ENCODE measurements around the gene TTC16. TPM values are rescaled to one million over a fixed set of nuclear protein-coding genes. Genes with fewer than 3 reads are reported as not detected.

Gene TTC16
- total RNA-seq, 2 experiments from 2014 or later, result 4.7 to 5.0 TPM

- H3K36me3 Mint-ChIP-seq (ENCODE audit: low read depth), result no peaks in the 10 kb centered on the region
- DNase-seq, result no peak
- ChIA-PET POLR2A (interaction anchor here (0.6 kb wide), 1 partner anchor 20 kb away, joined by 3 read pairs; no protein-coding TSS in a partner anchor), CTCF (interaction anchor here (0.6 kb wide), 1 partner anchor 134 kb away, joined by 3 read pairs; no protein-coding TSS in a partner anchor)
- no peaks in the 10 kb centered on the region for H3K9me3 Mint-ChIP-seq (ENCODE audit: insufficient read depth)
- ATAC-seq, result no peak
- H3K4me3 Mint-ChIP-seq, result no peak overlapping the region
- H3K27ac Mint-ChIP-seq, result no peak overlapping the region
- H3K27me3 Mint-ChIP-seq (ENCODE audit: low read depth), result no peaks in the 10 kb centered on the region
- H3K4me1 Mint-ChIP-seq (ENCODE audit: low read depth), result peaks cover 26% of the 10 kb centered on the region
Measured at GRCh38 chr9:127723013-127723412, 7.1 kb downstream of the TTC16 start.

GRCh38 chr9:127723444-127723843, 7.6 kb downstream of the TTC16 start:
- H3K27ac Mint-ChIP-seq, result no peak overlapping the region
- ChIA-PET POLR2A (interaction anchor here (0.6 kb wide), 1 partner anchor 20 kb away, joined by 3 read pairs; no protein-coding TSS in a partner anchor), CTCF (interaction anchor here (0.6 kb wide), 1 partner anchor 135 kb away, joined by 3 read pairs; no protein-coding TSS in a partner anchor)
- H3K4me3 Mint-ChIP-seq, result no peak overlapping the region
- no peaks in the 10 kb centered on the region for H3K9me3 Mint-ChIP-seq (ENCODE audit: insufficient read depth)
- no peaks in the 10 kb centered on the region for H3K27me3 Mint-ChIP-seq (ENCODE audit: low read depth)
- H3K36me3 Mint-ChIP-seq (ENCODE audit: low read depth), result no peaks in the 10 kb centered on the region
- peaks cover 26% of the 10 kb centered on the region for H3K4me1 Mint-ChIP-seq (ENCODE audit: low read depth)
- ATAC-seq, result no peak
- no peak for DNase-seq

GRCh38 chr9:127724012-127724411, 8.1 kb downstream of the TTC16 start:
- Mint-ChIP-seq H3K9me3 (ENCODE audit: insufficient read depth) (no peaks in the 10 kb centered on the region), H3K27me3 (ENCODE audit: low read depth) (no peaks in the 10 kb centered on the region), H3K36me3 (ENCODE audit: low read depth) (no peaks in the 10 kb centered on the region), H3K4me3 (no peak overlapping the region), H3K4me1 (ENCODE audit: low read depth) (peaks cover 26% of the 10 kb centered on the region), H3K27ac (no peak overlapping the region)
- ChIA-PET CTCF (no interaction called here), POLR2A (no interaction called here)
- no peak for ATAC-seq
- DNase-seq, result no peak

GRCh38 chr9:127726871-127727270, 11.0 kb downstream of the TTC16 start:
- ATAC-seq (no peak), DNase-seq (no peak)
- ChIA-PET CTCF (no interaction called here), POLR2A (no interaction called here)
- peaks cover 3% of the 10 kb centered on the region for H3K4me1 Mint-ChIP-seq (ENCODE audit: low read depth)
- H3K27me3 Mint-ChIP-seq (ENCODE audit: low read depth), result no peaks in the 10 kb centered on the region
- H3K36me3 Mint-ChIP-seq (ENCODE audit: low read depth), result no peaks in the 10 kb centered on the region
- no peak overlapping the region for H3K4me3 Mint-ChIP-seq
- H3K27ac Mint-ChIP-seq, result no peak overlapping the region
- no peaks in the 10 kb centered on the region for H3K9me3 Mint-ChIP-seq (ENCODE audit: insufficient read depth)

GRCh38 chr9:127728808-127729207, 12.9 kb downstream of the TTC16 start:
- no peaks in the 10 kb centered on the region for H3K9me3 Mint-ChIP-seq (ENCODE audit: insufficient read depth)
- no peaks in the 10 kb centered on the region for H3K27me3 Mint-ChIP-seq (ENCODE audit: low read depth)
- DNase-seq, result no peak
- no peaks in the 10 kb centered on the region for H3K36me3 Mint-ChIP-seq (ENCODE audit: low read depth)
- no peak for ATAC-seq
- peaks cover 7% of the 10 kb centered on the region for H3K4me1 Mint-ChIP-seq (ENCODE audit: low read depth)
- H3K27ac Mint-ChIP-seq, result no peak overlapping the region
- no peak overlapping the region for H3K4me3 Mint-ChIP-seq
- CTCF ChIA-PET, result interaction anchor here (0.6 to 1.5 kb wide), 8 partner anchors 72 to 787 kb away, joined by 3 to 5 read pairs (median 3); no protein-coding TSS in a partner anchor
- POLR2A ChIA-PET, result no interaction called here

GRCh38 chr9:127729522-127730256, 13.8 kb downstream of the TTC16 start:
- H3K4me3 Mint-ChIP-seq, result no peak overlapping the region
- H3K9me3 Mint-ChIP-seq (ENCODE audit: insufficient read depth), result no peaks in the 10 kb centered on the region
- DNase-seq (no peak), ATAC-seq (no peak)
- peak overlapping the region; percentile 30 for H3K27ac Mint-ChIP-seq
- POLR2A ChIA-PET, result no interaction called here
- peaks cover 15% of the 10 kb centered on the region for H3K4me1 Mint-ChIP-seq (ENCODE audit: low read depth)
- CTCF ChIA-PET, result interaction anchor here (0.7 to 1.5 kb wide), 9 partner anchors 107 to 787 kb away, joined by 3 to 5 read pairs (median 3); no protein-coding TSS in a partner anchor
- no peaks in the 10 kb centered on the region for H3K36me3 Mint-ChIP-seq (ENCODE audit: low read depth)
- no peaks in the 10 kb centered on the region for H3K27me3 Mint-ChIP-seq (ENCODE audit: low read depth)

- H3K9me3 Mint-ChIP-seq (ENCODE audit: insufficient read depth), result no peaks in the 10 kb centered on the region
- ChIA-PET CTCF (interaction anchor here (1.1 to 1.2 kb wide), 2 partner anchors 108 to 140 kb away, joined by 3 to 5 read pairs; no protein-coding TSS in a partner anchor), POLR2A (no interaction called here)
- ATAC-seq (no peak), DNase-seq (no peak)
- peaks cover 16% of the 10 kb centered on the region for H3K4me1 Mint-ChIP-seq (ENCODE audit: low read depth)
- H3K27me3 Mint-ChIP-seq (ENCODE audit: low read depth), result no peaks in the 10 kb centered on the region
- H3K27ac Mint-ChIP-seq, result peak overlapping the region; percentile 30
- no peaks in the 10 kb centered on the region for H3K36me3 Mint-ChIP-seq (ENCODE audit: low read depth)
- H3K4me3 Mint-ChIP-seq, result no peak overlapping the region
Measured at GRCh38 chr9:127730262-127730661, 14.4 kb downstream of the TTC16 start.

- POLR2A ChIA-PET, result no interaction called here
- no peak overlapping the region for H3K27ac Mint-ChIP-seq
- no peak for ATAC-seq
Measured at GRCh38 chr9:127730799-127731410, 15.0 kb downstream of the TTC16 start.

GRCh38 chr9:127731938-127732337, 16.1 kb downstream of the TTC16 start:
- DNase-seq, result no peak
- ChIA-PET POLR2A (no interaction called here), CTCF (no interaction called here)
- Mint-ChIP-seq H3K9me3 (ENCODE audit: insufficient read depth) (no peaks in the 10 kb centered on the region), H3K36me3 (ENCODE audit: low read depth) (no peaks in the 10 kb centered on the region), H3K27me3 (ENCODE audit: low read depth) (no peaks in the 10 kb centered on the region), H3K27ac (no peak overlapping the region), H3K4me1 (ENCODE audit: low read depth) (peaks cover 25% of the 10 kb centered on the region), H3K4me3 (no peak overlapping the region)
- no peak for ATAC-seq

More at GRCh38 chr9:127730799-127731410, 15.0 kb downstream of the TTC16 start:
- Mint-ChIP-seq H3K4me3 (no peak overlapping the region), H3K9me3 (ENCODE audit: insufficient read depth) (no peaks in the 10 kb centered on the region), H3K4me1 (ENCODE audit: low read depth) (peaks cover 22% of the 10 kb centered on the region), H3K36me3 (ENCODE audit: low read depth) (no peaks in the 10 kb centered on the region), H3K27me3 (ENCODE audit: low read depth) (no peaks in the 10 kb centered on the region)
- no peak for DNase-seq
- CTCF ChIA-PET, result interaction anchor here (1.1 to 1.2 kb wide), 2 partner anchors 108 to 141 kb away, joined by 3 to 5 read pairs; no protein-coding TSS in a partner anchor

GRCh38 chr9:127732444-127732843, 16.6 kb downstream of the TTC16 start:
- peaks cover 3% of the 10 kb centered on the region for H3K36me3 Mint-ChIP-seq (ENCODE audit: low read depth)
- H3K27ac Mint-ChIP-seq, result no peak overlapping the region
- CTCF ChIA-PET, result interaction anchor here (1.1 kb wide), 1 partner anchor 189 kb away, joined by 3 read pairs; no protein-coding TSS in a partner anchor
- peaks cover 25% of the 10 kb centered on the region for H3K4me1 Mint-ChIP-seq (ENCODE audit: low read depth)
- DNase-seq (no peak), ATAC-seq (no peak)
- H3K9me3 Mint-ChIP-seq (ENCODE audit: insufficient read depth), result no peaks in the 10 kb centered on the region
- no peak overlapping the region for H3K4me3 Mint-ChIP-seq
- H3K27me3 Mint-ChIP-seq (ENCODE audit: low read depth), result no peaks in the 10 kb centered on the region
- POLR2A ChIA-PET, result interaction anchor here (0.6 kb wide), 1 partner anchor 47 kb away, joined by 3 read pairs; no protein-coding TSS in a partner anchor

- Mint-ChIP-seq H3K27ac (peak overlapping the region; percentile 69), H3K4me1 (ENCODE audit: low read depth) (peaks cover 25% of the 10 kb centered on the region), H3K9me3 (ENCODE audit: insufficient read depth) (no peaks in the 10 kb centered on the region), H3K27me3 (ENCODE audit: low read depth) (no peaks in the 10 kb centered on the region), H3K4me3 (peak overlapping the region; percentile 73), H3K36me3 (ENCODE audit: low read depth) (peaks cover 11% of the 10 kb centered on the region)
- ATAC-seq, result no peak
- CTCF ChIA-PET, result interaction anchor here (1.1 to 3.4 kb wide), 9 partner anchors 22 to 246 kb away, joined by 3 to 53 read pairs (median 24); partner anchors contain the start of genes ST6GALNAC4 and STXBP1
- POLR2A ChIA-PET, result no interaction called here
- no peak for DNase-seq
Measured at GRCh38 chr9:127733614-127734013, 17.7 kb downstream of the TTC16 start.

Data from activated CD8-positive, alpha-beta T cell treated with anti-CD3 and anti-CD28 coated beads, Interleukin-2, amount 10 ng/mL, durations not matched to agents 7 days and 5 days (primary cell).